HG02938 (cell line): ENCODE results near the gene CHEK1.
"Not testable (repeated sequence)": the region's sequence is repeated elsewhere in the genome, so short reads cannot be mapped to it uniquely, and the experiment has no call there.

Source experiments
- ATAC-seq: cut with Tn5 transposase; IDR thresholded peaks from one replicate; pipeline ENCODE4 v1.9.1; 2021; ENCODE audit warnings: mild to moderate bottlenecking, moderate library complexity; ENCODE audit not compliant: unreplicated experiment

Gene CHEK1

DNA sequence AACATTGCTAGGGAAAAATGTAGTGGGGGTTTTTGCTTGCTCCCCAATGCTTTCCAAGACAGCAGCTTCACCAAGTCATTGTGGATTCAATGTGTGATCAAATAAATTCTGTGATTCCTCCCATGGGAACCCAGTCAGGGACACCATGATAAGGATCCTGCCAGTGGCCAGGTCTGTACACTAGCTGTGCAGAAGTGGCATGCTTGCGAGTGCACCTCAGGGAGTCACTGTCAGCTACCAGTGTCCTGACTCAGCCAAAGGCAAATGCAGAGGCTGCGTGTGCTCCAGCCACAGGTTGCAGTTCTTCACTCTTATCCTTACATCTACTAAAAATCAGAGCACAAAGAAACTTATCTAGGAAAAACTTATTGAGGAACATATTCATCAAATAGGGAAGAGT is 65.0 kb downstream of the CHEK1 start:
- no peak for ATAC-seq

GRCh38 chr11:125692887-125693286 is 67.9 kb downstream of the CHEK1 start:
- ATAC-seq = no peak

GRCh38 chr11:125694951-125695350 is 70.0 kb downstream of the CHEK1 start:
- no peak for ATAC-seq

DNA sequence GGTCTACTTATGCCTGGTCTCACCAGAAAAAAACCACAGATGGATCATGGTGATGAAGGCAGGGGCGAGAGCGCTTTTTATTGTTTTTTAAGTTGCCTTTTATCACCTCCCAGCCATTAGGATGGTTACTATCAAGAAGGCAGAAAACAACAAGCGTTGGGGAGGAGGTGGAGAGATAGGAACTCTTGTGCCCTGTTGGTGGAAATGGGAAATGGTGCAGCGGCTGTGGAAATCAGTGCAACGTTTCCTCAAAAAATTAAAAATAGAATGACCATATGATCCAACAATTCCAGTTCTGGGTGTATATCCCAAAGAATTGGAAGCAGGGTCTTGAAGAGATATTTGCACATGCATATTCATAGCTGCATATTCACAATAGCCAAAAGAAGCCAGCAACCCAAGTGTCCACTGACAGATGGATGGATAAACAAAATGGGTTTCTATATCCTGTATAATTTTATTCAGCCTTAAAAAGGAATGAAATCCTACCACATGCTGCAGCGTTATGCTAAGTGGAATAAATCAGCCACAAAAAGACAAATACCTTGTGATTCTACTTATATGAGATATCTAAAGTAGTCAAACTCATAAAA is 76.2 kb downstream of the CHEK1 start:
- no peak for ATAC-seq

- ATAC-seq = no peak
These were observed 77.1 kb downstream of the CHEK1 start for GRCh38 chr11:125701858-125702621.

DNA sequence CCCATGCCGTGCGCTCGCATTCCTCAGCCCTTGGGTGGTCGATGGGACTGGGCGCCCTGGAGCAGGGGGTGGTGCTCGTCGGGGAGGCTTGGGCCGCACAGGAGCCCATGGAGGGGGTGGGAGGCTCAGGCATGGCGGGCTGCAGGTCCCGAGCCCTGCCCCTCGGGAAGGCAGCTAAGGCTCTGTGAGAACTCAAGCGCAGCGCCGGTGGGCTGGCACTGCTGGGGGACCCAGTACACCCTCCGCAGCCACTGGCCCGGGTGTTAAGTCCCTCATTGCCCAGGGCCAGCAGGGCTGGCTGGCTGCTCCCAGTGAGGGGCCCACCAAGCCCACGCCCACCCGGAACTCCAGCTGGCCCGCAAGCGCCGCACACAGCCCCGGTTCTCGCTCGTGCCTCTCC is 79.7 kb downstream of the CHEK1 start:
- not testable (repeated sequence) for ATAC-seq

- no peak for ATAC-seq
These were observed 95.8 kb downstream of the CHEK1 start for GRCh38 chr11:125720781-125721180.

DNA sequence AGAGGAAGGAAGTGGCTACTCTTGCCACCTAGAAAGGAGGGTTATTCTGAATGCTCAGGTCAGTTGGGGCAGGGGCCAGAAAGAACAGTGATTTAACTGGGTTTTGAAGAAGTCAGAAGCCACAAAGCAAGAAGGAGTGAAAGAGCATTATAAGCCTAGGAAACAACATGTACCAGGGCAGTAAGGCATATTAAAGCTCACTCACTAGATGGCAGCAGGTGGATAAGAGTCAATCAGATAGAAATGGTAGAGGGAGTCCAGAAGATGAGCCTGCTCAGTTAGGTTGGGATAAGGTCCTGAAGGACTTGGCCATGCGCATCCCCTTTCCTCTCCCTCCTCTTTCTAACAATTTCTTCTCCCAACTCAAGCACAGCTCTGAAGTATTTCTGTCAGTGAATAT is 99.2 kb downstream of the CHEK1 start:
- ATAC-seq = no peak
